Measurements from ENCODE around the gene XXYLT1.

- no peak for TF ChIP-seq CREB5 (CRISPR knock-in tag; IDR thresholded peaks at IDR 0.05; ENCODE audit: low read depth)
- no peak for TF ChIP-seq ZNF70 (CRISPR knock-in tag; IDR thresholded peaks at IDR 0.05)
- no peak for TF ChIP-seq CSDC2 (CRISPR knock-in tag; IDR thresholded peaks at IDR 0.05)
- TF ChIP-seq ARNTL (CRISPR knock-in tag; IDR thresholded peaks at IDR 0.05; ENCODE audit: borderline replicate concordance, low read depth): no peak
Measured at GRCh38 chr3:195058336-195059005, 212.5 kb downstream of the XXYLT1 start.
